IMR-90 (cell line): ENCODE results near the gene CCSER1.

Experiments used
- BHLHE40 ChIP-seq: fragments of 150-350 bp; IDR thresholded peaks from 2 replicates; pipeline ENCODE4 v1.6.1; 2016; ENCODE audit warnings: mild to moderate bottlenecking, low read depth, low read length
- CHD1 ChIP-seq: IDR thresholded peaks from 2 replicates; pipeline ENCODE4 v1.6.1; 2012; ENCODE audit warnings: low read depth, low read length, improper control_type of control experiment
- FOS ChIP-seq: fragments of 150-350 bp; IDR thresholded peaks from 2 replicates; pipeline ENCODE4 v1.6.1; 2016; ENCODE audit warnings: low read depth, low read length
- MAFK ChIP-seq: IDR thresholded peaks from 2 replicates; pipeline ENCODE4 v1.6.1; 2012; ENCODE audit warnings: low read depth, low read length, improper control_type of control experiment
- RCOR1 ChIP-seq: IDR thresholded peaks from 2 replicates; pipeline ENCODE4 v1.6.1; 2012; ENCODE audit warnings: mild to moderate bottlenecking, low read length, improper control_type of control experiment; ENCODE audit not compliant: insufficient replicate concordance
- TF ChIP-seq, protein P1 (sequence below): fragments of 150-350 bp; IDR thresholded peaks from 2 replicates; pipeline ENCODE4 v1.6.1; 2017; ENCODE audit warnings: mild to moderate bottlenecking, antibody characterized with exemption, low read length, low read depth
- TF ChIP-seq, protein P2 (sequence below): conservative IDR thresholded peaks from 2 replicates; pipeline ENCODE4 v1.5.1; 2012; ENCODE audit warnings: mild to moderate bottlenecking, low read depth, low read length, improper control_type of control experiment

DNA sequence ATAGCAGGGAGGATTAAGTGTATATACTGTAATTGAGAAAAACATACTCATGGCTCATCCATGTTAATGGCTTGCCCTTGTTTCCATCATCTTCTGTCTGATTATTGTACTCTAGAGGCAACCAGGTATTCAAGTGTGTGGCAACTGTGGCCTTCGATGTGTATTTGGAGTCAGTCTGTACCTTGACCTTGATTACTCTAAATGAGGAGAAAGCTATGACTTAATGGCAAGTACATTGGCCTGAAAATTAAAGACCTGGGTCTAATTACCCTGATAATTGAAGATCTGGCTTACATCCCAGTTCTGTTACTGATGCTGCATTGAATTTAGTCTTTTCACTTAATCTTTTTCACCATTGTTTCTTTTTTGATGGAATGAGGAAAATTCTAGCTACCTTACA lies 409.2 kb downstream of the CCSER1 start:
- TF ChIP-seq, protein P1, sequence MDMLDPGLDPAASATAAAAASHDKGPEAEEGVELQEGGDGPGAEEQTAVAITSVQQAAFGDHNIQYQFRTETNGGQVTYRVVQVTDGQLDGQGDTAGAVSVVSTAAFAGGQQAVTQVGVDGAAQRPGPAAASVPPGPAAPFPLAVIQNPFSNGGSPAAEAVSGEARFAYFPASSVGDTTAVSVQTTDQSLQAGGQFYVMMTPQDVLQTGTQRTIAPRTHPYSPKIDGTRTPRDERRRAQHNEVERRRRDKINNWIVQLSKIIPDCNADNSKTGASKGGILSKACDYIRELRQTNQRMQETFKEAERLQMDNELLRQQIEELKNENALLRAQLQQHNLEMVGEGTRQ, result no peak
- TF ChIP-seq, protein P2, sequence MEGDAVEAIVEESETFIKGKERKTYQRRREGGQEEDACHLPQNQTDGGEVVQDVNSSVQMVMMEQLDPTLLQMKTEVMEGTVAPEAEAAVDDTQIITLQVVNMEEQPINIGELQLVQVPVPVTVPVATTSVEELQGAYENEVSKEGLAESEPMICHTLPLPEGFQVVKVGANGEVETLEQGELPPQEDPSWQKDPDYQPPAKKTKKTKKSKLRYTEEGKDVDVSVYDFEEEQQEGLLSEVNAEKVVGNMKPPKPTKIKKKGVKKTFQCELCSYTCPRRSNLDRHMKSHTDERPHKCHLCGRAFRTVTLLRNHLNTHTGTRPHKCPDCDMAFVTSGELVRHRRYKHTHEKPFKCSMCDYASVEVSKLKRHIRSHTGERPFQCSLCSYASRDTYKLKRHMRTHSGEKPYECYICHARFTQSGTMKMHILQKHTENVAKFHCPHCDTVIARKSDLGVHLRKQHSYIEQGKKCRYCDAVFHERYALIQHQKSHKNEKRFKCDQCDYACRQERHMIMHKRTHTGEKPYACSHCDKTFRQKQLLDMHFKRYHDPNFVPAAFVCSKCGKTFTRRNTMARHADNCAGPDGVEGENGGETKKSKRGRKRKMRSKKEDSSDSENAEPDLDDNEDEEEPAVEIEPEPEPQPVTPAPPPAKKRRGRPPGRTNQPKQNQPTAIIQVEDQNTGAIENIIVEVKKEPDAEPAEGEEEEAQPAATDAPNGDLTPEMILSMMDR, result no peak
- TF ChIP-seq BHLHE40 (no peak), RCOR1 (no peak), CHD1 (no peak), FOS (no peak), MAFK (no peak)
